Measurements from ENCODE around the gene PDE4D.
"Not testable (repeated sequence)": the region's sequence is repeated elsewhere in the genome, so short reads cannot be mapped to it uniquely, and the experiment has no call there.

The PDE4D gene

GRCh38 chr5:59600998-59601397 lies 292.5 kb downstream of the PDE4D start:
- DNase-seq = no peak

DNA sequence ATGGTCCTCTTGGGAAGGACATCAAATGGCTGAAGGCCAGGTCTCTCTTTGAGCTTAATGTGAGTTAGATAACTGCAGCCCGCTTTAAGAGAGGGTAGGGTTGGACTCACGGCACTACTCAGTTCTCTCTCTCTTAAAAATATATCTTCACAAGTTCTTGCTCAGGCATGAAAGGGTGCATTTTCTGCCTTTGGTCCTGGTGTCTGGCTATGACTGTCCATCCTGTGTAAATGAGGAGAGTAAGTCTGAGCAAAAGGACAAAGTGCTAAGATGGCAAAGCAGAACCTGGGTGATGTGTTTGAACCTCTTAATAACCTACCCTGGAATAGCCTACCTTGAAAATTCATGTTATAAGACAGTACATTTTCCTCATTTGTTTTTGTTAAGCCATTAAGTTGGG lies 293.4 kb downstream of the PDE4D start:
- no peak for DNase-seq

- no peak for DNase-seq
These were observed 293.8 kb downstream of the PDE4D start for GRCh38 chr5:59599729-59600128.

DNA sequence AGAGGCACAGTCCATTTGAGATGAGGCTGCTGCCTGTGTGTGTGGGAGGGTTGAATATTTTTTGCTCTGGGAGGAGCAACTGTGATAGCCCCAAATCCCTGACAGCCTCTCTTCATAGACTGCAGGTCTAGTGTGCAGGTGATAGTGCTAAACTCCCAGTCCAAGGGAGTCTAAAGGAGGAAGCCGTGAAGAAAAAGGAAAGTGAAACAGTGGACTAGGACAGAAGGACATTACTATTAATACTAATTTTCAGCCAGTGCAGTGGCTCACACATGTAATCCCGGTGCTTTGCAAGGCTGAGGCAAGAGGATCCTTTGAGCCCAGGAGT lies 295.0 kb downstream of the PDE4D start:
- no peak for DNase-seq

GRCh38 chr5:59597690-59598546 lies 295.6 kb downstream of the PDE4D start:
- DNase-seq = no peak

DNA sequence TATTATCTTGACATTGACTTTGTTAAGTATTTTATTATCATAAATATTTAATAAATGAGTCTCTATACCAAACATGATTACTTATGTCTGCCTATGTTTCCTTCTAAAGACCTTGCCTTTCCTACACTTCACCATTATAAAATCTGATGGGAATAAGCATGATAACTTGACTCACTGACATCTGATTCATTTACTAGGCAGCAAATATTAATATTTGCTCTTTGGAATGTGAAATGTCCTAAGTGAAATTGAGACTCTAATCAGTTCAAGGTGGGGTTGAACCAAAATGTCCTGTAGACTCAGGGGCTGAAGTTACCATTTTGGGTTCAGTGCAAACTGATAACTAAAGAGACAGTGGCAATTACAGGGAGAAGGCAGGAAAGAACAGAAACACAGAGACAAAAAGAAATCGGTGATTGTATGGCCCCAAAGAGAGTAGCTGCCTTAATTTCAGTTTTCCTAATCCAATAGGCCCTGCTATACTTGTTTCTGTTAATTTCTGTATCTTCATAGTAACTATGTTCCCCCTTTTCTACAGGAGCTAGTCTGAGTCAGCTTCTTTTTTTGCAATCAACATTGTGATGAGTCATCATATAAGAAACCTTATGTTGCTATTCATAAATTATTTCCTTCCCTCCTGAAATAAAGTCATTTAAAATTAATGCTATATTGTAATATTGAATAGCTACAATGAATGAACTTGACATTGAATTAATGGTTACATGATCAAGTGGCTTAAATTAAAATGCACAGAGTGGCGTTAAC lies 296.8 kb downstream of the PDE4D start:
- DNase-seq = no peak

GRCh38 chr5:59594118-59594517 lies 299.4 kb downstream of the PDE4D start:
- DNase-seq = not testable (repeated sequence)

GRCh38 chr5:59593439-59594007 lies 300.0 kb downstream of the PDE4D start:
- DNase-seq = no peak

- no peak for DNase-seq
These were observed 301.4 kb downstream of the PDE4D start for GRCh38 chr5:59592101-59592500.

- DNase-seq = no peak
These were observed 302.4 kb downstream of the PDE4D start for GRCh38 chr5:59591162-59591561.

DNA sequence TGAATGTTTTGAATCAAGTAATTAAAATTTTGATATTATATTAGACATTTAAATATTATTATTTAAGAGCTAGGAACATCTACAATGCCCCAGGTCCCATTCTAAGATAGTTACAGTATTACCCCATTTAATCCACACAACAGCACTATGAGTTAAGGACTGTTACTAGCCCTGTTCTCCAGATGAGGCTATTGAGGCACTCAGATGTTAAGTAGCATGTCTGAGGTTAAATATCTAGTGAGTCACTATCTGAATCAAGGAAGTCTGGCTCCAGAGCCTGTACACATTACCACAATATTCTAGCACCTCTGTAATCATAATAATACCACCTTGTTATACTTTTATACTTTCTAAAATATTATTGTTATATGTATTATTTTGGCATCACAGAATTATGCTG lies 304.6 kb downstream of the PDE4D start:
- no peak for DNase-seq

DNA sequence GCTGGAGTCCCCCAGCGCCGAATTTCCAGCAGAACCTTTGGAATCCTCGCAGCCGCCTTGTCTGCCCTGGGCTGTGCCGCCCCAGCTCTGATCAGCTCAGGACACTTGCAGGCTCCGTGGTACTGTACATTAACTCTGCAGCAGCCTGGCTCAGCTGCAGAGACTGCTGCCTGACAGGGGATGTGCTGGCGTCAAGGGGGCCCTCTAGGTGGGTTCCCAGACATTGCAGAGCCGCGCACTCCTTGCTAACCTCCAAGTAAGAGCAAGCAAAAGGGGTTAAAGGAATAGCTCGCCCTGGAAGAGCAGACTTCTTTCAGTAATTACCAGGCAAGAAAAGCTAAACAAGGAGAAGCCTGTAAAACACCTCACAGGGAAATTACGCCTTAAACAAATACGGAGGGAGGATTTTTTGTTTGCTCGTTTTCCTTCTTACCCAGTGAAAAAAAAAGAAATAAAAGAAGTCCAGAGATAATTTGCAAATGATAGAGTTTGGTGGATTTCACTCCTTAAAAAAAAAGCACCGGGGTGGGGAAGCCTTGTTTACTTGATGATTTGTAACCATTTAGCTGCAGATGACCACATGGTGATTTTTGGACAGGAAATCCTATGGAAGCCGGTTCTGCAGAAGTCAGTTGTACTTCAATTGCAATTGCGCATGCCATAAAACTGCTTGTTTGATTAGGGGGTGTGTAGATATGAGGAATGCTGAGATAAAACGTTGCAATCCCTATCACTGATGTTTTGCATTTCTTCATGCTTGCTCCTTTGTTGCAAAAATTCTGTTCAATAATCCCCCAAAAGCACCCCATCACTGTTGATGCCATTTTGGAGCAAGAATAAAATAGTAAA lies 305.8 kb downstream of the PDE4D start:
- peak; percentile 53 for DNase-seq

DNA sequence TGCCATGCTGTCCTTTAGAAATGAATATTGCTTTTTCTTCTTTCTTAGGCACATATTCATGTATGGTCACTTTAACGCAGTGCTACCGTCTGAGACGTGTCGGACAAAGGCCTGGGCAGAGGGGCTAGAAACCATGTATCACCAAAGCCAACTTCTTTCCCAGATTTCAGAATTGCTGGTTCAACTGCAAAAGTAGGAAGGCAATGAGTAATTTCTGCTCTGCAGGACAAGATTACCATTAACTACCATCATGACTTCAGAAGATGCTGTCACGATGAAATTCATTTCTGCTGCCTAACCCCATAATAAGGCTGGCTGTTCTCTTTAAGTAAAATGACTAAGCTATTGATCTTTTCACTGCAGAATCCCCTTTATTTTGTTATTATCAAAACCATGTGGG lies 306.7 kb downstream of the PDE4D start:
- no peak for DNase-seq

DNA sequence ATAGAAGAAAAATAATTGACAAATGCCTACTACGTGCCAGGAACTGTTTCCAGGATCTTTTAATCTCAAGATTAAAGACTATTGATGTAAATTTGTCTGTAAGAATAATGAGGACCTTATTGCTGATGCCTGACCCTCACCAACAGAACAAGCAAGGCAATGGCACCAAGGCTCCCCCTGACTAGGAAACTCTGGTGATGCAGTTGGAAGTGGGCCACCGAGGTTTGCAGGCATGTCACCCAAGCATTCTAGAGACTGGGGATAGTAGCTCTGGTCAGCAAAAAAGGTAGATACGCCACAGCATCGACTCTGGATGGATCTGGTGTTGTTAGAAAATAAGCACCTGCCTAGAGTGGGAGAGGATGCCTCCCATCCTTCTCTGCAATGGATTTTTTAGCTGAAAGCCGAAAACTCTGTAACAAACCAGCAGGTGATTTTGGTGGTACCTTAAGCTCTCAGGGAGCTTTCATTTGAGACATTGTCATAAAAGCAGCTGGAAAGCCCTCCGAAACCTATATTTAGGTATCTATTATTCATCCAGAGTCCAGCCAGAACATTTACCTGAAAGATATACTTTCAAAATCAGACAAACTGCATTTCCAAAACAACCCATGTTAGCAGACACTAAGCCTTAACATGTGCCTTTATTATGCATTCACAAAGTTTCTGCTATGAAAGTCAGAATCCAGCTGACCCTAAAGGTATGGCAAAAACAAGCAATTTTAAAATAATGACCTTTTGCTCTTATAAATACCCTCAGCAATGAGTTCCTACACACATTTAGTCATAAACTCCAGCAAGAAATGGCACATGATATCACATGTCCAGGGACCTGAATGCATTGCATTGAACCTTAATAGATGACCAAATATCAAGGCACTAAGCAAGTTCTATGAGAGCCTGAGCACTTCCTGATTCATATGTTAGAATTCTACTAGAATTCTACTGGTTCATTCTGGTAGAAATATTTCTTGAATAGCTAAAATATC lies 308.4 kb downstream of the PDE4D start:
- DNase-seq = no peak

DNA sequence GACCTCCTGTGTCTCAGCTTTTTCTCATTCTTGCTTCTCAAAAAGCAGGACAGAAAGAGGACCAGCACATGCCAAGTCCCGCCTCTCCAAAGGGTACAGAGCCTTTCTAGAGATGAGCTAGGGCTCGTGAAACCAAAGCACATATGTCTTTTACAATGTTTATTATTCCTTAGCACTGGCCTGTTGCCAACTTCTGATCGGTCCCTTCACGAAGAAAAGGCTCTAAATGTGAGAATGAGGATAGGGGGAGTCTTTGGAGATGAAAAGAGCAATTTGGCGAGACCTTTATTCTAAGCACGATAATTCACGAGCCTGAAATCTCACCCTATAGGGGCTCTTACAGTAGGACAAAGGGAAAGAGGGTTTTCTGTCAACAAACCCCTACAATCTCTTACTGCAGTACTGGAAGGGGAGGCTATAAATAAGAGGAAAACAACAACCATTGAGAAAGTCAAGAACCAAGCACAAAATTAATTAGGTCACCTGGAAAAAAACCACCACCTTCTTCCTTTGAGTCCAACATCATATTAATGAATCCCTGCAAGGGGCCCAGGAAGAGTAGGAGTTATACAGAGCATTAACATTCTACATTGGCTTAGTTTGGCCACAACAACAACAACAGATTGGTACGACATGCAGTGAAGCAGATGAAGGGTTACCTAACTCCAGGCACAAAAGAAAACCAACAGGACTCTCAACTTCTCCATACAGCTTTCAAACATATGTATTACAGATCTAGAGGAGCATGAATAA lies 309.5 kb downstream of the PDE4D start:
- no peak for DNase-seq

- DNase-seq = no peak
These were observed 310.2 kb downstream of the PDE4D start for GRCh38 chr5:59583151-59583809.

GRCh38 chr5:59582746-59583145 lies 310.8 kb downstream of the PDE4D start:
- no peak for DNase-seq

DNA sequence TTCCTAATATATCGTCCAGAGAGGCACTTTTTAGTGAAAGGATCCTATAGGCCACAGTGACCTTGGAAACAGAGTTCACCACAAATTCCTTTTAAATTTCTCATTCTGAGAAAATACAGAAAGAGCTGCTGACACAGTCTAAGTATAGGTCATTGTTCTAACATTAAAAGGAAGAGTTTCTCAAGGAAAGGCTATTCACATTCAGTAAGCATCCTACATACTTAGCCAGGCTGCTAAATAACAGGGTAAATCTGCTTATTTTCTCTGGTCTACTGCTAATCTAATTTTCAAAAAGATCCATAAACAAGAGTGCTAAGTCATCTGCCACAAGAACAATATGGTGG lies 313.7 kb downstream of the PDE4D start:
- no peak for DNase-seq

GRCh38 chr5:59579101-59579823 lies 314.3 kb downstream of the PDE4D start:
- no peak for DNase-seq

DNA sequence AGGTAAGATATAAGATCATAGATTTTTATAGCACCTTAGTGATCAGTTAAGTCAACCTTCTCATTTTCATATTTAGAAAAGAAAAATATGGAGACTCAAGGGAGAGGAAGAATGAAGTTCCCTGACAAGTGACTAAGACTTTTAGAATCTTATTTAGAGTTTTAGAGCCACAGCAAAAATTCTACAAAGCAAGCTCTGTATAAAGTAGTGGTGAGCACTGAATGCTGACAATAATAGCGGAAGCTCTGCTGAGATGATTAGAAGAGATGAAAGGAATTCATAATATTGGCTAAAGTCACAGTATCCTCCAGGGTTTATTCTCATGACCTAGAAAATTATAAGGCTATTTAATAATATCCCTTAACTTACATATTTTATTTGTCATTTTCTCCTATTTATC lies 316.0 kb downstream of the PDE4D start:
- DNase-seq = no peak
